Testis (tissue), 2 donors: ENCODE results near the gene ANKS1B.

Experiments used
- CTCF ChIP-seq, 3 experiments: fragments of 450-650 bp in 2 of 3; fragments of 200-600 bp in 1 of 3; sonication (generic) in 1 of 3; IDR thresholded peaks; one replicate each; pipeline ENCODE4 v1.5.1; 2016 to 2019; ENCODE audit warnings: antibody characterized with exemption in 3 of 3, mild to moderate bottlenecking in 2 of 3, moderate library complexity in 1 of 3
- POLR2A ChIP-seq: fragments of 450-650 bp; IDR thresholded peaks from one replicate; pipeline ENCODE4 v1.6.1; 2017; ENCODE audit warnings: antibody characterized with exemption, mild to moderate bottlenecking, moderate library complexity

- TF ChIP-seq CTCF (IDR thresholded peaks at IDR 0.05) (no peak), POLR2A (no peak)
Measured at GRCh38 chr12:99974146-99974545, 10.6 kb downstream of the ANKS1B start.
